Suprapubic skin (tissue), 4 donors: Measurements from ENCODE around the gene PKP1. TPM values are rescaled to one million over a fixed set of nuclear protein-coding genes. Genes with fewer than 3 reads are reported as not detected.

Experiments
- DNase-seq, 2 donors: peaks; one replicate each; pipeline ENCODE4 v3.0.0-alpha.2; 2019; ENCODE audit warnings: low spot score in 2 of 2
- H3K27ac ChIP-seq: fragments of 200-600 bp; sonication (generic); one replicate; pipeline ENCODE4 v1.5.1; 2019
- H3K27me3 ChIP-seq: fragments of 200-600 bp; sonication (generic); one replicate; pipeline ENCODE4 v1.5.1; 2019
- H3K36me3 ChIP-seq: fragments of 200-600 bp; sonication (generic); one replicate; pipeline ENCODE4 v1.5.1; 2019
- H3K4me1 ChIP-seq: fragments of 200-600 bp; sonication (generic); one replicate; pipeline ENCODE4 v1.5.1; 2019
- H3K4me3 ChIP-seq: fragments of 200-600 bp; sonication (generic); one replicate; pipeline ENCODE4 v1.5.1; 2019; ENCODE audit warnings: mild to moderate bottlenecking
- H3K9me3 ChIP-seq: fragments of 200-600 bp; sonication (generic); one replicate; pipeline ENCODE4 v1.5.1; 2019
- CTCF ChIP-seq, 2 donors: fragments of 200-600 bp in 1 of 2; fragments of 450-650 bp in 1 of 2; sonication (generic) in 1 of 2; IDR thresholded peaks; one replicate each; pipeline ENCODE4 v1.5.1; 2016 to 2019; ENCODE audit warnings: antibody characterized with exemption in 2 of 2, mild to moderate bottlenecking in 1 of 2, moderate library complexity in 1 of 2
- EP300 ChIP-seq: sonication (generic); formaldehyde crosslinking; IDR thresholded peaks from one replicate; pipeline ENCODE4 v1.6.1; 2017; ENCODE audit warnings: antibody characterized with exemption
- POLR2A ChIP-seq, 2 donors: fragments of 450-650 bp; IDR thresholded peaks; one replicate each; pipeline ENCODE4 v1.6.1; 2017; ENCODE audit warnings: antibody characterized with exemption in 2 of 2, mild to moderate bottlenecking in 2 of 2, moderate library complexity in 2 of 2
- POLR2AphosphoS5 ChIP-seq, 3 donors: sonication (generic); formaldehyde crosslinking; IDR thresholded peaks; one replicate each; pipeline ENCODE4 v1.6.1; 2017; ENCODE audit warnings: antibody characterized with exemption in 3 of 3
- WGBS: methylation state at CpG from one replicate; pipeline ENCODE4 v1.1.5; 2018; 5-methylcytosine and 5-hydroxymethylcytosine counted together
- total RNA-seq, 4 donors: library from RNA; depleted of rRNA; stranded (reverse); fragments of >200 nt; gene quantifications; one replicate each; pipeline ENCODE4 v1.1.0, GENCODE V29; 2016

Gene PKP1
- total RNA-seq, 4 donors from 2014 or later: 888 to 1,187 (median 1,096) TPM

- Histone ChIP-seq H3K4me3 (no peak overlapping the region), H3K9me3 (no peaks in the 10 kb centered on the region), H3K27me3 (no peaks in the 10 kb centered on the region), H3K27ac (no peak overlapping the region), H3K36me3 (peaks cover 78% of the 10 kb centered on the region), H3K4me1 (peaks cover 27% of the 10 kb centered on the region)
- peak in 1 of 2 donors; percentile 51 for DNase-seq
- WGBS: 84% methylated on average over 8 of the region's 15 CpGs
- TF ChIP-seq EP300 (no peak), POLR2AphosphoS5 (IDR thresholded peaks at IDR 0.05) (no peak), POLR2A (IDR thresholded peaks at IDR 0.05) (no peak), CTCF (IDR thresholded peaks at IDR 0.05) (no peak)
Measured at GRCh38 chr1:201321826-201322390, 38.6 kb downstream of the PKP1 start.

GRCh38 chr1:201322653-201323510 is 39.6 kb downstream of the PKP1 start:
- Histone ChIP-seq H3K36me3 (peaks cover 80% of the 10 kb centered on the region), H3K4me3 (no peak overlapping the region), H3K4me1 (peaks cover 19% of the 10 kb centered on the region), H3K27me3 (no peaks in the 10 kb centered on the region), H3K27ac (no peak overlapping the region), H3K9me3 (no peaks in the 10 kb centered on the region)
- TF ChIP-seq POLR2AphosphoS5 (IDR thresholded peaks at IDR 0.05) (no peak), EP300 (no peak), POLR2A (IDR thresholded peaks at IDR 0.05) (no peak), CTCF (IDR thresholded peaks at IDR 0.05) (no peak)
- peak in 1 of 2 donors; percentile 46 for DNase-seq
- WGBS: 95% methylated on average over 6 of the region's 12 CpGs

- no peaks in the 10 kb centered on the region for H3K9me3 ChIP-seq
- peak in 1 of 2 donors; percentile 41 for DNase-seq
- TF ChIP-seq POLR2A (IDR thresholded peaks at IDR 0.05) (no peak), POLR2AphosphoS5 (IDR thresholded peaks at IDR 0.05) (no peak), CTCF (IDR thresholded peaks at IDR 0.05) (no peak), EP300 (no peak)
- H3K4me3 ChIP-seq: no peak overlapping the region
- H3K36me3 ChIP-seq: peaks cover 80% of the 10 kb centered on the region
- H3K27ac ChIP-seq: no peak overlapping the region
- H3K4me1 ChIP-seq: peaks cover 10% of the 10 kb centered on the region
- WGBS: 97% methylated on average over 4 of the region's 4 CpGs
- H3K27me3 ChIP-seq: no peaks in the 10 kb centered on the region
Measured at GRCh38 chr1:201324306-201324705, 41.0 kb downstream of the PKP1 start.

GRCh38 chr1:201324821-201325677 is 41.7 kb downstream of the PKP1 start:
- H3K36me3 ChIP-seq: peaks cover 74% of the 10 kb centered on the region
- H3K4me1 ChIP-seq: peaks cover 3% of the 10 kb centered on the region
- no peaks in the 10 kb centered on the region for H3K9me3 ChIP-seq
- 72% methylated on average over 12 of the region's 16 CpGs for WGBS
- peak in 1 of 2 donors; percentile 52 for DNase-seq
- H3K27ac ChIP-seq: no peak overlapping the region
- H3K27me3 ChIP-seq: no peaks in the 10 kb centered on the region
- no peak overlapping the region for H3K4me3 ChIP-seq
- TF ChIP-seq EP300 (no peak), POLR2A (IDR thresholded peaks at IDR 0.05) (no peak), POLR2AphosphoS5 (IDR thresholded peaks at IDR 0.05) (no peak), CTCF (IDR thresholded peaks at IDR 0.05) (no peak)
